Retina (tissue), 1 donor: ENCODE data around the gene SVIL.
"Not testable (repeated sequence)": the region's sequence is repeated elsewhere in the genome, so short reads cannot be mapped to it uniquely, and the experiment has no call there.

Source experiments
- DNase-seq: peaks from one replicate; pipeline ENCODE4 v3.0.0-alpha.2; 2016

SVIL gene

DNA sequence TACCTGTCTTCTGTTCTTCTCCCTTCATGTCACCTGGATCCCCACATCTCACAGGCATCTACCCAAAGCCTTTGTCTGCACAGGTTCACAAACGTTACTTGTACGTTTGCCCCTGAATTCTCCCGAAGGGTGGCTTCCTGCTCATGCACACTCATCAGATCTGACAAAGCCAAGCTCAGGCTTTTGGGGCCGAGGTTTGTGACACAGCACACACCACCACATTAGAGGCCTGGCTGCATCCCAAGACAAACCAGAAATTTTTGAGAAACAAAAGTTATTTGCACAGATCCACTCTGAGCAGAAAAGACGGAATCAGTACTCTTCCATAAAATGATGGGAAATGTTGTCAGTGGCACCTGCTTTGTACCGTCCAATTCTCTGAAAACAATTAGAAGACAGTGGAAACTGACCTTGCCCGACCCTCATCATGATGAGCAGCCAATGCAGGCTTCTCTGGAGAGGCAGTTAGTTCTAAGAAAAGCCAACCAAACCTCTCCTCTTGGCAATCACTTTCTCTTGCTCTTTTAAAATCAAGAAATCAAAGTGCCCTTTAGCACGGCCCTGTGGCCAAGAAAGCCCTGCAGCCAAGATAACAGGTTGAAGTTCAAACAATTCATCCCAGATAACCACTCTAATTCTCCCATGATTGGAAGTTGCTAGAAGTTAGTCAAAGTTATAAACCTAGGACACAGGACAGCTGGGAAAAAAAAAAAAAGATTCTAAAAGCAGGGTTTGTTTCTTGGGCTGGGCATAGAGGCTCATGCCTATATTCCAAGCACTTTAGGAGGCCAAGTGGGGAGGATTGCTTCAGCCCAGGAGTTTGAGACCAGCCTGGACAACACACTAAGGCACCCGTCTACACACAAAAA, 13.6 kb upstream of the SVIL start:
- DNase-seq: no peak

DNA sequence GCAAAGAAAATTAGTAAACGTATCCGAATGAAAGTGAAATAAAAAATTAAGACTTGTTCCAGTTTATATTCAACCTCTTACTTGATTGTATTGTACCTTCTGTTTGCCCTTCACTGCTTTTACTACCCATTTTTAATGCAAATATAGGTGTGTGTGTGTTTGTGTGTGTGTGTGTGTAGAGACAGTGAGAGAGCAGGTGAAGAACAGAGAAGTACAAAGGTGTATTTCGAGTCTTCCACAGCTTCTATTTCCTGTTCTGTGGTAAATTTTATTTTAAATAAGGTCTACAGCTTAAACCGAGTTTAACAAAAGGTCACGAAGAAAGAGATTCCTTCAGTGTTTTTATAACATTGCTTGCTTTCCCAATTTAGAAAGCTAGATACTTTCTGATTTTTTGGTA, 12.7 kb upstream of the SVIL start:
- no peak for DNase-seq

GRCh38 chr10:29646960-29647461, 12.2 kb upstream of the SVIL start:
- DNase-seq: no peak

DNA sequence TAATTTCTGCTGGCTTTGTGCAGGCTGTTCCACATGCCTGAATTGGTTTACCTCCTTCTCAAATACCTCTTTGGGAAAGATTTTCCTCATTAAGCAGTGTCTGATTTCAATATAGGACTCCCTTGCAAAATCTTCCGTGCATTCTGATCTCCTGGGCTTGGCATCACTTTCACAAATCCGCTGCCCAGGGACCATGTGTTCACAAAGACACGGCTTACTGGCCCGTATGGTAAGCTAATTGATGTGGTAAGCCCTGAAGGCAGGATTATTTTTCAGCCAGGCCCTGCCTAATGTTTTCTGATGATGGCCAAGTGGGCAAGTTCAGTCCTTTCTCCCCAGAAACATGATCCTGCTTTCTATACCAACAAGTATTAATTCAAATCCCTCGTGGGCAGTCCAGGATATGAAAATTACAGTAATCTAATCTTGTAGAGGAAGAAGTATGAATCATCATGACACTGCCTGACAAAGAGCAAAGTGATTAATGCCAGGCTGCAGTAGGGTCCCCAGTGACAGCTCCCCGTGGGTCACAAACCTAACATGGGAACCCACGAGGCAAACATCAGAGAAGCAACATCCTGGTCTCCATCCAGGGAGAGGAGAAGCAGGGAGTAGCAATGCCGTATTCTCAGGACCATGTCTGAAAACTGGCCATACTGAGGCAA, 11.6 kb upstream of the SVIL start:
- peak; percentile 53 for DNase-seq

DNA sequence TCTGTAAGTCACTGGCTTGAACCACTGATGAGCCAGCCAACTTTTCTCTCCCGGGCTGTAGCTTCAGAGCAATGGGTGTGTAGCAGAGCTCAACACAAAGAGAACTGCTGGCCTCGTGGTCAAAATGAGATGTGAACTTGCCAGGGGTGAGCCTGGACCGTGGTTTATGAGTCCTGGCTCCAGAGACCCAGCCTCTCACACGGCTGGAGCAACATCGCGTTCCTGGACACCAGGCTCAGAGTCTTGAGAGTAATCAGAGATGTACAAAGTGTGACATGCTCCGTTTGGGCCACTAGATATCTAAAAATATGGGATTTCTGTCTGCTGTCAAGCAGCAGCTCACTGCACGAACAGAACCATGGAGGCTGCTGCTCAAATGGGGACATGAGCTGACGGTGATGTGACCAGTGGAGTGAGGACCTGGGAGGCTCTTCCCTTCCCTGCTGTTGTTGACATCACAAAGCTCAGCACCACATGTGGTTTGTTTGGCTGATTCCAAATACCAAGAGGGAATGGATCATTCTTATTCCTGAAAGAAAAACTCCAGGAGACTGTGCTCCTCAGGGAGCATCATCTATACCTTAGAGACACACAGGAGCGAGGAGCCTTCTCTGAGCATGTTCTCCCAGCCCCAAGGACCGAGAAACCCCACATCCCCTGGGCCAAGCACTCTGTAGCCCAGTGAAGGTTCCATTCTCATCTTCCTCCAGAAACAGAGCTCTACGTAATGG, 9.2 kb upstream of the SVIL start:
- no peak for DNase-seq

DNA sequence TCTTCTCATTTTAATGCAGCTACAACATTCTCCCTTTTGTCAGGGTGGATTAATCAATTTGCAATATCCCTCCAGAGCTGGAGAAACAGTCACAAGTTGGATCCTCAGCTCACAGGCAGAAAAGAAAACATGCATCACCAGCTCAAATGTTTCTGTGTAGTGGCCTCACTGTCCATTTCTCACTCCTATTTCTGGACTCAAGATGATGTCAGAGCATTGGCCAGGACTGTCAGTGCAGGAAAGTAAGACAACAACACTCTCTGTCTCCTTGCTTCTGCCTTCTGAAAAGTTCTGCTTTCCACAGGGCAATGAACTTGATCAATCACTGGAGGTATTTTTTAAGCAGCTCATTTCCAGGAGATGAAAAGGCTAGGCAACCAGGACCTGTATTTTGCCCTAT, 8.2 kb upstream of the SVIL start:
- DNase-seq: no peak

GRCh38 chr10:29637537-29637936, 2.8 kb upstream of the SVIL start:
- no peak for DNase-seq

GRCh38 chr10:29636178-29636577, 1.4 kb upstream of the SVIL start:
- DNase-seq: no peak

GRCh38 chr10:29635711-29636144, 957 bp upstream of the SVIL start:
- no peak for DNase-seq

- no peak for DNase-seq
Observed at GRCh38 chr10:29634105-29634504, 666 bp downstream of the SVIL start.

DNA sequence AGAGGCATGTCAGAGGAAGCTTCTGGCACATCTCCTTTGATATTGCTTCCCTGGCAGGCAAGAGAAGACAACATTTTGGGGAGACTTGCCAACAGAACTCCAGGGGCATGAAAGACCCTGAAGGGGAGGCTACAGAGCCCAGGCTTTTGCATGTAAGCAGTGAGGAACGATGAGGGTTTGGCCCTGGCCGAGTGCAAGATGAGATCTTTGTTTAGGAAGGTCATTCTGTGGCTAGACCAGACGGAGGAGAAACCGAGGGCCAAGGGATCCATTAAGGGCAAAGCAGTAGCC, 3.8 kb downstream of the SVIL start:
- DNase-seq: no peak

DNA sequence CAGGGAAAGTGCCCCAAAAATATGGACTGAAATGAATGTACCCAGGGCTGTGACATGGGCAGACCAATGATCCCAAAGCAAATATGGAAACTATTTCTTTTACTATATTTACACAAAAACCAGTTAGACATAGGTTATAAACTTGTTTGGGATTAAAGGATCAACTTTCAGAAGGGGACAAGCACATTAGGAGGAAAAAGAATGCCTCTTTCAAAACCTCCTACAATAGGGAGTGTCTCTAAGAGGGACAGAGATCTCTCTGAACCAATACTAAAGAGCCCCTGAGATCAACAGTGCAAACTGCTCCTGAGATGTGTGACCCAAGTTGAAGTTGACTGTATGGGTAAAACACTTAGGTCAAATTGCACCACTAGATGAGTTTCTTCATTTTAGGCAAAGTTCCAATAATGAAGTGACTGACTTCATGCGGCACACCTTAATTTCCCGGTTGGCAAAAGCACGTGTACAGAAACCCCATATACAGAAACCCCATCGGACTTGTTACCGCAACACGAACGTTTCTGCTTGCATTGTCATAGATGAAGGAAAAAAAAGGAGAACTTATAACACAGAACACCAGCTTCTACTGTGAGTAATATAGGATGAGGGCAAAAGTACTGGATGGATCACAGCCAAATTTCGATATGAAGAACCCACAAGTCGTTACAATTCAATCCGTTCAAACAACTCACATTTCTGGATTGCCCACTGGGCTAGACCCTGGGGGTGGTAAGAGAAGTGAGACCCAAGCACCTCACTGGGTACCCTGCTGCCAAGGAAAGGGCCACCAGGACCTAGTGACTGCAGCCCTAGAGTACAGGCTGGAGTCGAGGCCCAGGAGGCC, 4.3 kb downstream of the SVIL start:
- DNase-seq: no peak

GRCh38 chr10:29628912-29629526, 5.8 kb downstream of the SVIL start:
- DNase-seq: no peak

DNA sequence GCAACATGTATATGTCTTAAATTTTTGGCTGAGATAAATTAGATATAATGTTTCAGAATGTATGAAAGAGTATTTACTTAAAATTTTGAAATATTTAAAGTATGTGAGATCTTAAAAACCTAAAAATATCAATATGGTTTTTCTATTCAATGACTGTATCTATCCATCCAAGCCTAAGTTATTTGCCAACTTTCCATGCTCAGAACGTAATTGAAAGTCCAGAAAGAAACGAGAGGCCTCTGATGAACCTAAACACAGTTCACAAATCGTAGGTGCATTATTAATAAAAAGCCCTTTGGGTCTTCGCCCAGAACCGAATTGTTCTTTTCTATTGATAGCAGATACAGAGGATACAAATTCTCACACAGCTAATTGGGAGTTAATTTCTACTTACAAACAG, 6.5 kb downstream of the SVIL start:
- no peak for DNase-seq

DNA sequence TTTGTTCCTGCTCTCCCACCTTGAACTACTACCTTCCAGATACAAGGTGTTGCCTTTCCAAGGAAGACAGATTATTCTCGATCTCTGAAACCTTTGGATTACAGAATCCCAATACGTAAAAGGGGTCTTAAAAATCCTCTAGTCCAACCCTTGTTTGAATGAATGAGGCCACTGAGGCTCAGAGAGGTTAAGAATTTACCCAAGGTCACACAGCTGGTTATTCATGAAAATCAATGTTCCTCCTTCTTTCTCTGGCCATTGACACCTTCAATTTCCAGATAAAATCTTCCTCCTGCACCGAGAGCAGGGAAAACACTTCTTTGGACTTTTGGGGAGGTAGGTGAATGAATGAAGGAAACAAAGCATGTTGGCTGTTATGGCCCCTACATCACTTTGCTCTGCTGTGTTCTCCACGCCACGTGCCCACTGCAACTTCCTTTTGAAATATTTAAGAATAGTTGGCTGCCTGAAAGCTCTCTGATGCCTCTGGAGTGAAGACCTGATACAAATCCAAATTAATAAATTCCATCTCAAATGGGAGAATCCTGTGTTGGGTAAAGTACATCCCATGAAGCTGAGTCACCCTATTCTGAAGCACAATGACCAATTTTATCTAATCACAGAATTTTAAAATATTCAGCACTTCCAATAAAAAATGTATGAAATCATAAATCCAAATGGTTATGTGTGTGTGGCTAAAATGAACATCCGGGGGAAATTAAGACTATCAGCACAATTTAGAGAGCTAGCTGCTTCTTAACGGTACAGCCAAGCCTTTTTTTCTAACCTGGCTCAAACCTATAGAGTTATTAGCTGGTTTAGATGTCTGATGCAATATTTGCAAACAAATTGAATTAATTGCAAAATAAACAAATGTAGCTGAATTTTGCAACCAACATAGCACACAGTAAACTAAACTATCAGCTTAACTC, 7.3 kb downstream of the SVIL start:
- DNase-seq: no peak

DNA sequence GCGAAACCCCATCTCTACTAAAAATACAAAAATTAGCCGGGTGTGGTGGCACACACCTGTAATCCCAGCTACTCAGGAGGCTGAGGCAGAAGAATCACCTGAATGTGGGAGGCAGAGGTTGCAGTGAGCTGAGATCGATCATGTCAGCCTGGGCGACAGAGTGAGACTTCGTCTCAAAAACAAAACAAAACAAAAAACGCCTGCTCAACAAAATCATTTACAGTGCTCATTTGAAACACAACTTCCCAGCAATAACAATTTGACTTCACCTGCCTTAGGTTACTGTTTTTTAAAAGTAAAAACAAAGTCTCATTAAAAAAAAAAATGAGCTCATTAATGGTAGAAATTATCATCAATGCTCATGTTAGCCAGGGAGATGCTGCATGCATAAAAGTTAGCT, 10.4 kb downstream of the SVIL start:
- DNase-seq: not testable (repeated sequence)

DNA sequence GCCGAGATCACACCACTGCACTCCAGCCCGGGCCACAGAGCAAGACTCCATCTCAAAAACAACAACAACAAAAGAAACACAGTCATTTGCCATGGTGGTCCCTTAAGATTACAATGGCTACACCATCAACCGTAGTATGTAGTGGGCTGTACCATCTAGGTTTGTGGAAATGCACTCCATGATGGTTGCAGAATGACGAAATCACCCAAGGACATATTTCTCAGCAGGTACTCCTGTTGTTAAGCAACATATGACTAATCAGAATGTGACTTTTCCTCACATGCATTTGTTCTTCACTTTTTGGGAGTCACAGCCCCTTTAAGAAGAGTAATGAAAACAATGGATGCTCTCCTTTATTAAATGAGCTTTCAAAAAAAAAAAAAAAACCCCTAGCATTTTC, 11.0 kb downstream of the SVIL start:
- DNase-seq: no peak

DNA sequence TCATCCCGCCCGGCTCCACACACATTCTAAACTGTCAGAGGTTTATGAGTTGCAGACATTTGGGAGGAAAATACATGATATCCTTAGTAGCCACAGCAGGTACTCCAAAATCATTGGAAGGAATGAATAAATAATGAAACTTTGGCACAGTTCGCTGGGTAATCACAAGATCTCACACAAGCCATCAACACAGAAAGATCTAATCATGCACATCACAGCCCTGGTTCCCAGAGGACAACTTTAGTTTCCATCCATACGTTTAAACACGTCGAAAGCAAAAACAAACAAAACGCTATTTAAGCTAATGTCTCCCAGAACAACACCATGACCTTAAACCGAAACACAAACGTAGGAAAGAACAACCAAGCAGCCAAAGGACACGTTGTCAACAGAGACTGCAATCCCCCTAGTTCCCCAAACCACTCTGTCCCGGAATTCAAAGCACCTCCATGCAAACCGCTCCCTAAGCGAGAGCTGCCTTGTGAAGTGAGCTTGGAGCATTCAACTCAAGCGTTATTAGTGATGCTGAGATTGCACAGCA, 12.3 kb downstream of the SVIL start:
- DNase-seq: peak; percentile 51

GRCh38 chr10:29621161-29621560, 13.6 kb downstream of the SVIL start:
- DNase-seq: no peak

GRCh38 chr10:29620112-29620690, 14.6 kb downstream of the SVIL start:
- DNase-seq: no peak
